BE2C (cell line): ENCODE results near the gene SETX.

Experiments
- DNase-seq: peaks from one replicate; pipeline ENCODE4 v3.0.0-alpha.2; 2020
- H3K27me3 ChIP-seq: fragments of 250-450 bp; sonication (Bioruptor Pico); 2 replicates; pipeline ENCODE4 v1.5.1; 2020; ENCODE audit warnings: mild to moderate bottlenecking
- H3K36me3 ChIP-seq: fragments of 250-450 bp; sonication (Bioruptor Pico); 2 replicates; pipeline ENCODE4 v1.5.1; 2020; ENCODE audit warnings: mild to moderate bottlenecking
- H3K4me1 ChIP-seq: fragments of 250-450 bp; sonication (Bioruptor Pico); 2 replicates; pipeline ENCODE4 v1.5.1; 2020
- H3K4me3 ChIP-seq: 2 replicates; pipeline ENCODE4 v1.5.1; 2011; ENCODE audit warnings: low read depth, low read length
- H3K9me3 ChIP-seq: fragments of 250-450 bp; sonication (Bioruptor Pico); 2 replicates; pipeline ENCODE4 v1.5.1; 2020
- TF ChIP-seq, protein P1 (sequence below): IDR thresholded peaks from 2 replicates; pipeline ENCODE4 v1.5.1; 2012; ENCODE audit warnings: mild to moderate bottlenecking, low read depth, low read length

SETX gene

GRCh38 chr9:132267660-132268059 lies 87.1 kb downstream of the SETX start:
- no peak for DNase-seq
- Histone ChIP-seq H3K27me3 (no peaks in the 10 kb centered on the region), H3K36me3 (peaks cover 38% of the 10 kb centered on the region), H3K4me1 (peaks cover 6% of the 10 kb centered on the region; the same call in 1 of the 2 replicates), H3K9me3 (no peaks in the 10 kb centered on the region), H3K4me3 (no peak overlapping the region)
- TF ChIP-seq, protein P1, sequence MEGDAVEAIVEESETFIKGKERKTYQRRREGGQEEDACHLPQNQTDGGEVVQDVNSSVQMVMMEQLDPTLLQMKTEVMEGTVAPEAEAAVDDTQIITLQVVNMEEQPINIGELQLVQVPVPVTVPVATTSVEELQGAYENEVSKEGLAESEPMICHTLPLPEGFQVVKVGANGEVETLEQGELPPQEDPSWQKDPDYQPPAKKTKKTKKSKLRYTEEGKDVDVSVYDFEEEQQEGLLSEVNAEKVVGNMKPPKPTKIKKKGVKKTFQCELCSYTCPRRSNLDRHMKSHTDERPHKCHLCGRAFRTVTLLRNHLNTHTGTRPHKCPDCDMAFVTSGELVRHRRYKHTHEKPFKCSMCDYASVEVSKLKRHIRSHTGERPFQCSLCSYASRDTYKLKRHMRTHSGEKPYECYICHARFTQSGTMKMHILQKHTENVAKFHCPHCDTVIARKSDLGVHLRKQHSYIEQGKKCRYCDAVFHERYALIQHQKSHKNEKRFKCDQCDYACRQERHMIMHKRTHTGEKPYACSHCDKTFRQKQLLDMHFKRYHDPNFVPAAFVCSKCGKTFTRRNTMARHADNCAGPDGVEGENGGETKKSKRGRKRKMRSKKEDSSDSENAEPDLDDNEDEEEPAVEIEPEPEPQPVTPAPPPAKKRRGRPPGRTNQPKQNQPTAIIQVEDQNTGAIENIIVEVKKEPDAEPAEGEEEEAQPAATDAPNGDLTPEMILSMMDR, result no peak

DNA sequence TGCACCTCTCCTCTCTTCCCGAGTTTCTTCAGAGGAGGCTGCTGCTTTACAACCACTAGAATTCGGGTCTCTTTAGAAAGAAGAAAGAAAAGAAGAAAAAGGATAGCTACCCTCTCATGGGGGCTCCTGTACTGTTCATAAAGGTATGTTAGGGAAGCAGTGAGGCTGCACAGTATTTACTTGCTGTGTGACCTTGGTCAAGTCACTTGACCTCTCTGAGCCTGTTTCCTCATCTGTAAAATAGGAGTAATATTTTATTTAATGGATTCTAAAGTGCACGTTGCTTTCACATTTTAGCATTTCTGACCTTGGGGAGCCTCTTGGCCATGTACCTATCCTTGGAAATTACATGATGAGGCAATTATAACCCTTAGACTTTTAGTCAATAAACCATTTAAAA lies 88.8 kb downstream of the SETX start:
- Histone ChIP-seq H3K9me3 (no peaks in the 10 kb centered on the region), H3K36me3 (peaks cover 33% of the 10 kb centered on the region), H3K4me1 (peaks cover 6% of the 10 kb centered on the region; the same call in 1 of the 2 replicates), H3K4me3 (no peak overlapping the region), H3K27me3 (no peaks in the 10 kb centered on the region)
- TF ChIP-seq, protein P1, result no peak
- DNase-seq, result no peak

DNA sequence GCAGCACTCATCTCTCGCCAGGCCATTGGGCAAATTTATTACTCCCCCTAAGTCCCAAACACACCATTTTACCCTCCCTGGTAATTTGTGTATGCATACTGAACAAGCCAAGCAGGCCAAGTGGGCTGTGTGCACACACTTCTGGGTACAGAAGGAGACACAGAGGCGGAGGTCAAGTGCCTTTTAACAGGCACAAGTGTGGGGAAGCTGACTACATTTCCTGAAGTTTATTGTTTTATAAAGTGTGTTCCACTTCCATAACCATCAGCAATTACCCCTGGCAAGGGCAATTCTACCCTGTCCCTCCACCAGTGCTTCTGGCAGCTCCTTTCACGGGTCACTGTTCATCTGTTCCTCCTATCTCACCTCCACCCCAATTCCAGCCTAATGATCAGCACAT lies 93.9 kb downstream of the SETX start:
- no peak for DNase-seq
- no peak overlapping the region for H3K4me3 ChIP-seq
- TF ChIP-seq, protein P1, result no peak
- peaks cover 11% of the 10 kb centered on the region for H3K36me3 ChIP-seq
- no peaks in the 10 kb centered on the region for H3K27me3 ChIP-seq
- H3K9me3 ChIP-seq, result no peaks in the 10 kb centered on the region
- H3K4me1 ChIP-seq, result peaks cover 5% of the 10 kb centered on the region; the same call in 1 of the 2 replicates

- Histone ChIP-seq H3K4me1 (peaks cover 6% of the 10 kb centered on the region), H3K4me3 (no peak overlapping the region), H3K27me3 (no peaks in the 10 kb centered on the region), H3K9me3 (no peaks in the 10 kb centered on the region), H3K36me3 (no peaks in the 10 kb centered on the region)
- TF ChIP-seq, protein P1, result no peak
- no peak for DNase-seq
Measured at GRCh38 chr9:132250324-132251262, 104.2 kb downstream of the SETX start.

GRCh38 chr9:132249690-132250089 lies 105.1 kb downstream of the SETX start:
- H3K4me1 ChIP-seq, result peaks cover 15% of the 10 kb centered on the region
- TF ChIP-seq, protein P1, result no peak
- DNase-seq, result no peak
- no peak overlapping the region for H3K4me3 ChIP-seq
- H3K27me3 ChIP-seq, result no peaks in the 10 kb centered on the region
- no peaks in the 10 kb centered on the region for H3K9me3 ChIP-seq
- no peaks in the 10 kb centered on the region for H3K36me3 ChIP-seq

GRCh38 chr9:132249123-132249522 lies 105.7 kb downstream of the SETX start:
- Histone ChIP-seq H3K36me3 (no peaks in the 10 kb centered on the region), H3K27me3 (no peaks in the 10 kb centered on the region), H3K4me3 (no peak overlapping the region), H3K9me3 (no peaks in the 10 kb centered on the region), H3K4me1 (peaks cover 16% of the 10 kb centered on the region)
- TF ChIP-seq, protein P1, result no peak
- no peak for DNase-seq
